Fibroblast of lung (primary cell): Measurements from ENCODE around the gene ZCRB1.

Source experiments
- EZH2 ChIP-seq: IDR thresholded peaks from 2 replicates; pipeline ENCODE4 v1.5.1; 2012; ENCODE audit warnings: low read length, control low read depth, mild to moderate bottlenecking; ENCODE audit errors: missing control alignments
- TF ChIP-seq, protein P1 (sequence below), 2 donors: IDR thresholded peaks in 1 of 2; conservative IDR thresholded peaks in 1 of 2; 1 replicate in 1 of 2; 2 replicates in 1 of 2; pipeline ENCODE4 v1.5.1; 2011 to 2012; ENCODE audit warnings: low read length in 2 of 2, control low read depth in 1 of 2, inconsistent platforms in 1 of 2, low read depth in 1 of 2, mild to moderate bottlenecking in 1 of 2

DNA sequence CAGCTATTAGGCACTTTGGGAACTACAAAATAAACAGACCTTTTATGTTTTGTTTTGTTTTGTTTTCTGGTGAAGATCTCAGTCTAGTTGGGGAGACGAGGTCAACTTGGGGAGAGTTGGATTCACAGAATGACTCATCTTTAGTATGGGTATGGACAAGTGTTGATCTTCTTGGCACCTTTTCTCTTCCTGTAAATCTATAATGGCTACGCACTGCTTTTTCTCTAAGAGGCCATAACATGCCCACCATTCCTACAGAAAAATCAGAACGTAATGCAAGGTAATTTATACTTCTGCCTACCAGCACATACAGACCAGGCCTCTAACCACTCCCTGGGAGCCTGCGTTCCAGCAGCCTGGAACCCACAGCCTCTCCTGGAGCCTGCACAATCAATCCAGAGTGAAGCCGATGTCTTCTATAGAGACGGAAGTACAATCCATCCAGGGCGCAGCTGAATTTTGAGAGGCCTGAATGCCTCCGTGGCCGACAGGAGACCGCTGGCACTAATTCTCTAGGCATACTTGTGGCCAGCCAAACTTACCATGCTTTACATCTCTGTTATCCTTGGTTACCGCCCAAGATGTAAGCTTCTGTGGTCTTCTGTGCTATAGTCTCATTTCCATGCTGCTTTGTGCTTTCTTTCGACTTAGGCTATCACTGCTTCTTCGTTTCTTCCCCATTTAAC is 790 bp upstream of the ZCRB1 start:
- TF ChIP-seq, protein P1, sequence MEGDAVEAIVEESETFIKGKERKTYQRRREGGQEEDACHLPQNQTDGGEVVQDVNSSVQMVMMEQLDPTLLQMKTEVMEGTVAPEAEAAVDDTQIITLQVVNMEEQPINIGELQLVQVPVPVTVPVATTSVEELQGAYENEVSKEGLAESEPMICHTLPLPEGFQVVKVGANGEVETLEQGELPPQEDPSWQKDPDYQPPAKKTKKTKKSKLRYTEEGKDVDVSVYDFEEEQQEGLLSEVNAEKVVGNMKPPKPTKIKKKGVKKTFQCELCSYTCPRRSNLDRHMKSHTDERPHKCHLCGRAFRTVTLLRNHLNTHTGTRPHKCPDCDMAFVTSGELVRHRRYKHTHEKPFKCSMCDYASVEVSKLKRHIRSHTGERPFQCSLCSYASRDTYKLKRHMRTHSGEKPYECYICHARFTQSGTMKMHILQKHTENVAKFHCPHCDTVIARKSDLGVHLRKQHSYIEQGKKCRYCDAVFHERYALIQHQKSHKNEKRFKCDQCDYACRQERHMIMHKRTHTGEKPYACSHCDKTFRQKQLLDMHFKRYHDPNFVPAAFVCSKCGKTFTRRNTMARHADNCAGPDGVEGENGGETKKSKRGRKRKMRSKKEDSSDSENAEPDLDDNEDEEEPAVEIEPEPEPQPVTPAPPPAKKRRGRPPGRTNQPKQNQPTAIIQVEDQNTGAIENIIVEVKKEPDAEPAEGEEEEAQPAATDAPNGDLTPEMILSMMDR (conservative IDR thresholded peaks at IDR 0.05 in 1 of 2, IDR thresholded peaks at IDR 0.05 in 1 of 2; ENCODE audit: low read depth in 1 of 2, low read length in 2 of 2), result no peak
- TF ChIP-seq EZH2, result no peak
